ENCODE measurements around the gene ARNT2.

DNA sequence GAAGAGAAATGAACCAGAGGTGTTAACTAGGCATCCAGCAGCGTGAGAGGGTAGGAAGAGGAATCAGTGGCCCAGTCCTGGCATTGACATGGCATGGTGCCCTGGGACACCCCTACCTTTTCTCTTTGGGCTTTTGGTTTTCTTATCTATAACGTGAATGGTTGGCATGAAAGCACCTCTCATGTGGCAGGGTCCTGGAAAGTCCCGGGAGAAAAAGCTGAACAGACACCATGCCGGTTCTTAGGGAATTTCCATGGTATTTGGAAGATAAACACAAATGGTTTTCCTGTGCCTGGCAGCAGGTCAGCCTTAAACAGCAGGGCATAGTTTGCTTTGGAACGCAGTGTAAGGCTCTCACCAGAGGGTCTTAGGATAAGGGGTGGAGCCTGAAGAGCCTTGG is 15.4 kb downstream of the ARNT2 start:
- no peak for TF ChIP-seq CTCF (IDR thresholded peaks at IDR 0.05; ENCODE audit: low read depth, low read length)
- TF ChIP-seq POLR2A (IDR thresholded peaks at IDR 0.05; ENCODE audit: extremely low read depth, insufficient read length) = no peak

Data from NB4 (cell line).